ENCODE results near the gene HEATR5A.

DNA sequence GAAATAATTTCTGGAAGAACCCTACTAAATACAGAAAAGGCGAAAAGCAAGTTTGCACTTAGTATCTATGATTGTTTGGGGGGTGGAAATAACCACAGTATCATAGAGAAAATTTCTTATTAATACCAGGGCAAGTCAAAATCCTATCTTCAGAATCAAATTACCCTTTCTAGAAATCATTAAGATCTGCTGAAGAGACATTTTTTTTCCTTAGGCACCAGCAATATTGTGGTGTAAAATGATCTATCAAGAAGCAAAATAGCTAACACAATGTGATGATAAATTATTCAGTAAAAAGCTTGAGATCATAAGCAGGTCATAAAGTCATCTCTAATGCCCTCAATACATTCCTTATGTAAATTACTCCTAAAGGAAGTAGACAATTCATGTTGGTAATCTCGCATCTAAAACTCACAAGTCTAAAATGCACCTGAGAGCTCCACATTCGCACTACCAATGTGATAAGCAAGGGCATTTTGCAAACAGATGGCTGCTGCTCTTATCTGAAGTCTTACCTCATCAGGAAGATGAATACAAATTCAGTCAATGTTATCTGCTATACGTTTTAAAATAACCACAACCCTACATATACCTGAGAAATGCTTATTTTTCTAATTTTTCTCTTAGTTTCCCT, 14.6 kb downstream of the HEATR5A start:
- TF ChIP-seq, protein P1, sequence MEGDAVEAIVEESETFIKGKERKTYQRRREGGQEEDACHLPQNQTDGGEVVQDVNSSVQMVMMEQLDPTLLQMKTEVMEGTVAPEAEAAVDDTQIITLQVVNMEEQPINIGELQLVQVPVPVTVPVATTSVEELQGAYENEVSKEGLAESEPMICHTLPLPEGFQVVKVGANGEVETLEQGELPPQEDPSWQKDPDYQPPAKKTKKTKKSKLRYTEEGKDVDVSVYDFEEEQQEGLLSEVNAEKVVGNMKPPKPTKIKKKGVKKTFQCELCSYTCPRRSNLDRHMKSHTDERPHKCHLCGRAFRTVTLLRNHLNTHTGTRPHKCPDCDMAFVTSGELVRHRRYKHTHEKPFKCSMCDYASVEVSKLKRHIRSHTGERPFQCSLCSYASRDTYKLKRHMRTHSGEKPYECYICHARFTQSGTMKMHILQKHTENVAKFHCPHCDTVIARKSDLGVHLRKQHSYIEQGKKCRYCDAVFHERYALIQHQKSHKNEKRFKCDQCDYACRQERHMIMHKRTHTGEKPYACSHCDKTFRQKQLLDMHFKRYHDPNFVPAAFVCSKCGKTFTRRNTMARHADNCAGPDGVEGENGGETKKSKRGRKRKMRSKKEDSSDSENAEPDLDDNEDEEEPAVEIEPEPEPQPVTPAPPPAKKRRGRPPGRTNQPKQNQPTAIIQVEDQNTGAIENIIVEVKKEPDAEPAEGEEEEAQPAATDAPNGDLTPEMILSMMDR (IDR thresholded peaks at IDR 0.05; ENCODE audit: low read depth, low read length) = no peak
- TF ChIP-seq EZH2phosphoT487 (IDR thresholded peaks at IDR 0.05; ENCODE audit: low read depth) = no peak

All from OCI-LY3 (cell line).